ENCODE measurements around the gene INPP4B.

The INPP4B gene

GRCh38 chr4:142846108-142846728, at the start of gene INPP4B:
INPP4B (minus strand) TSS chr4:142846301.
- peak; percentile 31 for DNase-seq

- no peak for DNase-seq
These were observed 46.9 kb upstream of the INPP4B start for GRCh38 chr4:142893012-142893411.

- DNase-seq: no peak
These were observed 40.5 kb upstream of the INPP4B start for GRCh38 chr4:142886566-142886965.

GRCh38 chr4:142883040-142883832, 37.1 kb upstream of the INPP4B start:
- peak; percentile 18 for DNase-seq

- DNase-seq: no peak
These were observed 36.1 kb upstream of the INPP4B start for GRCh38 chr4:142882159-142882558.

GRCh38 chr4:142881331-142881730, 35.2 kb upstream of the INPP4B start:
- no peak for DNase-seq

- no peak for DNase-seq
These were observed 29.0 kb upstream of the INPP4B start for GRCh38 chr4:142875117-142875516.

GRCh38 chr4:142874684-142875083, 28.6 kb upstream of the INPP4B start:
- DNase-seq: no peak

GRCh38 chr4:142866685-142867084, 20.6 kb upstream of the INPP4B start:
- DNase-seq: no peak

- no peak for DNase-seq
These were observed 15.2 kb upstream of the INPP4B start for GRCh38 chr4:142861351-142861750.

- no peak for DNase-seq
These were observed 12.9 kb upstream of the INPP4B start for GRCh38 chr4:142858965-142859364.

- DNase-seq: no peak
These were observed 12.3 kb upstream of the INPP4B start for GRCh38 chr4:142858446-142858845.

- no peak for DNase-seq
These were observed 10.5 kb upstream of the INPP4B start for GRCh38 chr4:142856576-142856975.

GRCh38 chr4:142850478-142850877, 4.4 kb upstream of the INPP4B start:
- no peak for DNase-seq

- DNase-seq: peak; percentile 40
These were observed 862 bp upstream of the INPP4B start for GRCh38 chr4:142846729-142847596.

GRCh38 chr4:142845293-142846107, 601 bp downstream of the INPP4B start:
- DNase-seq: no peak

GRCh38 chr4:142844782-142845181, 1.3 kb downstream of the INPP4B start:
- DNase-seq: no peak

- peak; percentile 45 for DNase-seq
These were observed 5.5 kb downstream of the INPP4B start for GRCh38 chr4:142840516-142841123.

GRCh38 chr4:142838778-142839177, 7.3 kb downstream of the INPP4B start:
- DNase-seq: no peak

GRCh38 chr4:142832022-142832421, 14.1 kb downstream of the INPP4B start:
- DNase-seq: no peak

GRCh38 chr4:142826503-142827241, 19.4 kb downstream of the INPP4B start:
- DNase-seq: no peak
